ENCODE results near the gene JPH3.

DNA sequence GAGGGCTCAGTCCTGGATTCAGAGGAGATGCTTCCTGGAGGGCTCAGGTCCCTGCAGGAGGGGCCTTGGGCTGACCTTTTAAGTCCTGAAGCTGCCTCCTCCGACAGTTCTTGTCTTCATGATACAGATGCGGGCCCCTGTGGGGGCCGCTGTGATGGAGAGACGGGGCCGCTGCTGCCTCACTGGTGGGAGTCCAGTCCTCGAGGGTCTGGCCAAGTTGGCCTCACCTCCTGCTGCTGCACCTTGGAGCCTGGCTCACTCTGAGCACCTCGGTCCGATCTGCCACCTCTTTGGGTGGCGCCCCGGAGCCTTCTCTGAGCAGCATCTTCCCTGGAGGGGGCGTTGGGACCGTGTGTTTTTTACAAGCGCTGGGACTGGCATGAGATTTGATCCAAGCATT, 84.4 kb downstream of the JPH3 start:
- TF ChIP-seq SUZ12 (IDR thresholded peaks at IDR 0.05; ENCODE audit: extremely low read depth, insufficient read depth, insufficient read length), result no peak
- TF ChIP-seq ZNF274 (IDR thresholded peaks at IDR 0.05; ENCODE audit: low read depth, low read length), result no peak
- no peak for TF ChIP-seq YY1 (IDR thresholded peaks at IDR 0.05; ENCODE audit: insufficient read depth, insufficient read length)
